GM21528 (cell line): ENCODE measurements around the gene TIMM10.

Source experiments
- ATAC-seq: cut with Tn5 transposase; IDR thresholded peaks from one replicate; pipeline ENCODE4 v1.9.1; 2021; ENCODE audit warnings: mild to moderate bottlenecking, moderate library complexity; ENCODE audit not compliant: unreplicated experiment, low FRiP score

The TIMM10 gene

DNA sequence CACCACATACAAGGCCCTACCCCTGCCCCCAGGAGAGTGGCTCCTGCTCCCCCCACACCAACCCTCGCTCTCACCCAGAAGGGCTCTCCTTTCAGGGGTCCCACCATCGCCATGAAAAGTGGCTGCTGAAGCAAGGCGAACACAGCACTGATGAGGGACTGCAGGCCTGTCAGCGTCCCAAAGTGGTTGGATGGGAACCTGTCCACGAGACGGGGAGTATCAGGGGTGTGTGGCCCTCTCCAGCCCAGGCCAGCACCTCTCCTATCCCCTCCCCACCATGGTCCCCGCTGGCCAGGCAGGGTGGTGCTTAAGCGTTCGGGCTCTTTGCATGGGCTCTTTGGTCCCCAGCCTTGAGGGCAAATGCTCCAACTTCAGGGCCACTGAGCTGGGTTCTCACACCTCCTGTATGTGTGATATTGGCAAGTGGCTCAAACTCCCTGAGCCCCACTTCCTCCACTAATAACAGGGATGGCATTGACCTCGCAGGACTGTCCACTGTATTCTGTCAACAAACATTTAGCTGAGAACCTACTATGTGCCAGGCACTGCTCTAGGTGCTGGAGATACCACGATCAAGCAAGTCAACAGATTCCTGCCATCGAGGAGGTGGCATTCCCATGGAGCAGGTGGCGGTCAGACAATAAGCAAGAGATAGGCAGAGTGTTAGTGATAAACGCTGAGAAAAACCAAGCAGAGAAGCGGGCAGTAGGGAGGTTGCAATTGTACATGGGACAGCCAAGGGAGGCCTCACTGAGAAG lies 43.4 kb downstream of the TIMM10 start:
- ATAC-seq = no peak

GRCh38 chr11:57485217-57485990 lies 45.1 kb downstream of the TIMM10 start:
- no peak for ATAC-seq

DNA sequence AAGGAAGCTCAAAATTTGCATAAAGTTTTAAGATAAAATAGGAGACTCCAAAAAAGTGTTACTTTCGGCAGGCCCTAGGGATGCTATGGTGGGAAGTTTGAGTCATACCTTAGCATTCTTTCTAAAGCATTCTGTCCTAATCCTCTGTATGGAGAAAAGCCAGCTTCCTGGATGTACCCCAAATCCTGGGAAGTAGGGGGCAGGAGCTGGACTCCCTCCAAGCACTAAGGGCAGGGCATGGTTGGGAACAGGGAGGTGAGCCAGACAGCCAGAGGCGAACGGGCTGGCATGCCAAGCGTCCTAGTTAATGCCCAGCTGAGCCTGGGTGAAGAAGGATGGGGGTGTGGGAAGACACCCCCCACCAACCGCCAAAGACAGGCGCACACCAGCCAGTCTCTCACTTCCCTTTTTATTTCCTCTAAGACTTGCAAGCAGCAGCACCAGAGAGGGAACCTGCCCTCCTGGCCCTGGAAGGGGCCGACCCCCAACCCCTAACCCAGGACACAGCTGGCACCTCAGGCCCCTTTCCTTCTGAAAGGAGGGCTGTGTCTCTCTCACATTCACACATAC lies 46.3 kb downstream of the TIMM10 start:
- ATAC-seq = peak; percentile 67

GRCh38 chr11:57483562-57483918 lies 47.0 kb downstream of the TIMM10 start:
- ATAC-seq = no peak

GRCh38 chr11:57482782-57483561 lies 47.6 kb downstream of the TIMM10 start:
- no peak for ATAC-seq

DNA sequence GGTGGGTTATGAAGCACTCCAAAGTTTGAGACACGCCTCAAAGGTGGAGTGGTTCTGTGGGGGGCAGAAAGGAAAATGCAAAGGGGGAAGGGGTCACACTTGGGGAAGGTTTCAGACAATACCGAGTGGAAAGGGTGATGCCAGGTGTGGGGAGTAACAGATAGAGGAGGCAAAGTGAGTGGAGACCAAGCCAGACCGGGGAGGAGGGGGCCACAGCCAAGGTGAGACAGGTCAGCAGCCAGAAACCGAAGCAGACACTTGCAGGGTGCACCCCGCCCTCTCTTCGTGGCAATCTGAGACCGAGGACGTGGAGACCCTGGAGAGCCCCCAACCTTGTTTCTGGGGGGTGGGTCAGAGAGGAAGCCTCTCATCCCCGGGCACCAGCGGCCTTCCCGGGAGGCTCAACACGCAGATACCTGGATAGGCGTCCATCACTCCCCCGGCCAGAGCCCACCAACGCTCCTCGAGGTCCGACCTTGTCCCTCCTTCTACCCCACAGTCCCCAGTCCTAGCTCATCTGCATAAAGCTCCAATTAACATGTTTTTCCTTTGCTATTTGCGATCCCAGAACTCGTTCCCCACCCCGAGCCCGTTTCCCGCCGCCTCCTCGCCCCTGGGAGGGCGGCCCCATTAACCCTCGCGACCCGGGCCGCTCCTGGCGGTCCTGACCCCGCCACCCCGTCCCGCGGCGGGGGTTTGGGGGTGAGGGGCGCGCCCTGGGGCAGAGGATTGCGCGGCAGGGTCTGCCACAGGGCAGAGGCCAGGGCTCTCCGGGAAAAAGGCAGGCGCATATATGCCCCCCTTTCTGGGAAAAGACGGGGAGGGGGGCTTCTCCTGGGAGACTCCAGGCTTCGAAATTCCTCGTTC lies 48.4 kb downstream of the TIMM10 start:
- ATAC-seq = no peak

DNA sequence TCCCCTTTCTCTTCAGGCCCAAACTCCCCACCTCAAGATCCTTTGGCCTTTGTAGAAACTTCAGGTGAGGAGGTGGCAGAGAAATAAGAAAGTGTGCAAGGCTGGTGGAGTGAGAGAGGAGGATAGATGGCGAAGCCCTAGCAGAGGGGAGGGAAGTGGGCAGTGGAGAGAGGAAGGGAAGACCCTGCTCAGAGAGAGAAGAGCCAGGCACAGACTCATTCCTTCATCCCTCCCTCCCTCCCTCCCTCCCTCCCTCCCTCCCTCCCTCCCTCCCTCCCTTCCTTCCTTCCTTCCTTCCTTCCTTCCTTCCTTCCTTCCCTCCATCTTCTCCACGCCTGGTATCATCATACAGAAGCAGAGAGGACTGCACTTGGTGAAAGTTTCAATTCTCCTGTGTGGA lies 49.2 kb downstream of the TIMM10 start:
- ATAC-seq = no peak

- ATAC-seq = no peak
Observed at GRCh38 chr11:57480409-57481137, 50.0 kb downstream of the TIMM10 start.

GRCh38 chr11:57479911-57480310 lies 50.6 kb downstream of the TIMM10 start:
- no peak for ATAC-seq

DNA sequence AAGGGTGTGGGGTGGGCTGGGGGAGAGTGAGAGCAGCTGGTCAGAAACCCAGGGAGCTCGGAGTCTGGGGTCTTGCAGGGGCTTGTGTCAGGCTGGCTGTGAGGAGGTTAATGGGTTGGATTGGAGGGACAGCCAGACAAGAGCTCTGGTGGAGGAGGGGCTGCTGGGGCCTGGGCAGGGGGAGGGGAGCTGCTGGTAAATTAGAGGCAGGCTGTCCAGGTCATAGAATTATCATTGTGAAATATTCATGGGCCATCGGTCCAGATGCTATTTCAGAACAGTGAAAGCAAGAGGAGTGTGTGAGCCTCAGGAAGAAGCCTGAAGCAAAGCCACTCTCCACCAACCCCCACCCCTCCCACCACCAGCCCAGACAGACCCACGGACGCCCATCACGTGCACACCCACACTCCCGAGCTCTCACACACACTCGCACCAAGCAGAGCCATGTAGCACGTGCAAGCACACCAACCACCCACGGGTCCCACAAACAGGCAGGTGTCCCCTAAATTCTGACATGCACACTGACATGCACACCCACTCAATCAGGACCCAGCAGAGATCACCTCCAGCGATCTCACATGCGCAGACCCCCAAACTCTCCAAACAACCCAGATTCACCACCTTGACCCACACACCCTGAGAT lies 51.4 kb downstream of the TIMM10 start:
- ATAC-seq = no peak
